GM19452 (cell line): ENCODE data around the gene INPP5A.

Experiments used
- ATAC-seq: cut with Tn5 transposase; IDR thresholded peaks from one replicate; pipeline ENCODE4 v1.9.1; 2021; ENCODE audit not compliant: unreplicated experiment

Gene INPP5A

GRCh38 chr10:132577350-132578003, 39.9 kb downstream of the INPP5A start:
- no peak for ATAC-seq

- no peak for ATAC-seq
Observed at GRCh38 chr10:132578287-132578951, 40.8 kb downstream of the INPP5A start.

- ATAC-seq, result no peak
Observed at GRCh38 chr10:132579027-132579859, 41.7 kb downstream of the INPP5A start.

- no peak for ATAC-seq
Observed at GRCh38 chr10:132580143-132580542, 42.6 kb downstream of the INPP5A start.

GRCh38 chr10:132580617-132581016, 43.0 kb downstream of the INPP5A start:
- no peak for ATAC-seq

- no peak for ATAC-seq
Observed at GRCh38 chr10:132582137-132582536, 44.5 kb downstream of the INPP5A start.

GRCh38 chr10:132582771-132583170, 45.2 kb downstream of the INPP5A start:
- ATAC-seq, result no peak

GRCh38 chr10:132583456-132583855, 45.9 kb downstream of the INPP5A start:
- ATAC-seq, result no peak

GRCh38 chr10:132584081-132584480, 46.5 kb downstream of the INPP5A start:
- ATAC-seq, result no peak

GRCh38 chr10:132585732-132586722, 48.4 kb downstream of the INPP5A start:
- no peak for ATAC-seq

GRCh38 chr10:132586739-132587138, 49.2 kb downstream of the INPP5A start:
- ATAC-seq, result no peak

GRCh38 chr10:132587175-132587574, 49.6 kb downstream of the INPP5A start:
- no peak for ATAC-seq

- ATAC-seq, result no peak
Observed at GRCh38 chr10:132588301-132589013, 50.9 kb downstream of the INPP5A start.

- ATAC-seq, result no peak
Observed at GRCh38 chr10:132589015-132589414, 51.4 kb downstream of the INPP5A start.

- ATAC-seq, result no peak
Observed at GRCh38 chr10:132589681-132590080, 52.1 kb downstream of the INPP5A start.

GRCh38 chr10:132590094-132590751, 52.6 kb downstream of the INPP5A start:
- ATAC-seq, result no peak

GRCh38 chr10:132590752-132591121, 53.1 kb downstream of the INPP5A start:
- no peak for ATAC-seq

GRCh38 chr10:132591166-132591971, 53.8 kb downstream of the INPP5A start:
- no peak for ATAC-seq
